SHP77 (cell line): ENCODE measurements around the gene AGBL5.

Experiments
- DNase-seq, 2 experiments: peaks; one replicate each; lab custom pipeline; 2025; lab: John Stamatoyannopoulos, UW

The AGBL5 gene

DNA sequence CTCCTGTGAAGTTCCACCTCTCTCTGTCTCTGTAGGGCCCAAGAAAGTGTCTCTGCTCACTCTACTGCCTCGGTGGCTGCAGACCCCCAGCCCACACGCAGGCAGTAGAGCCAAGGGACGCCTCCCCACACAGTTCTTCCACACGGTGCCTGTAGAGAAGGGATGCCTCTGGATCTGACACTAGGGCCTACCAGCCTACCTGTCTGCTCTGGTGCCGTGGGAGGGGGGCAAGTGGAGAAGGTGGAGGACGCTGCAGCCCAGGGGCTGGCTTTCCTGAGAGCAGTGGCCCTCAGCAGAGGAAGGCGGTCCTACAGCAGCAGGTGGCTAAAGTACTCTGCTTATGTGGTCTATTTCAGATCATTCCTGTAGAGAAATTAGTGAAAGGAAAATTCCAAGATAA is 27.7 kb upstream of the AGBL5 start:
- no peak for DNase-seq

DNA sequence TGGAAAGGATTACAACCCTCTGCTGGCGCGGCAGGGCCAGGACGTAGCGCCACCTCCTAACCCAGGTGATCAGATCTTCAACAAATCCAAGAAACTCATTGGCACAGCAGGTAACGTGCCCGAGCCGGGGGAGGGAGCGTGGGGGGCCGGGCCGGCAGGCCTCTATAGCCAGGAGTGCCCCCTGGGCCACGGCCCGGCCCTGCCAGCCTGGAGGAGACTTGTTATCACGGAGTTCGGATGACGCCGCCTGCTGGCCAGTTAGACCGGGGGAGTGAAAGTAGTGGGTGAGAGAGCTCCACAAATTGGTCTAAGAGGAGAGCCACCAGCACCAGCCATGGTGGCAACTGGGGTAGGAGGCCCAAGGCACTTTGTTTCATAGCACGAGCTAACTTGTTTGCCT is 27.3 kb upstream of the AGBL5 start:
- DNase-seq = no peak

DNA sequence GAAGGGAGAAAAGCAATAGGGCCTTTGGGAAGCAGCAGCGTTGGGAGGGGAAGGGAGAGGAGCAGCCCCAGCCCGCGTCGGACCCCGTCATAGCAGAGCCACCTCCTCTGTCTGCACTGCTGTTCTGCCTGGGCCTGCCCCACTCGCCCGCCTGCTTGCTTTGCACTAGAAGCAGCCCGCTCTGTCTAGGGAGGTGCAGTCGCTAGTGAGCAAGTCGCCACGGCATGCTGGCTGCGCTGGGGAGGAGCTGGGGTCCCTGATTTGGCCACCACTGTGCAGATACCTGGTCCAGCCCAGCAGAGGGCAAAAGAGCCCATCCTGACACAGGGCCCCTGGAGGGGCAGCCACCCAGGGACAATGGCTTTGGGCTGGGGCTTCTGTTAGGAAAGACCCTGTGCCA is 26.7 kb upstream of the AGBL5 start:
- no peak for DNase-seq

DNA sequence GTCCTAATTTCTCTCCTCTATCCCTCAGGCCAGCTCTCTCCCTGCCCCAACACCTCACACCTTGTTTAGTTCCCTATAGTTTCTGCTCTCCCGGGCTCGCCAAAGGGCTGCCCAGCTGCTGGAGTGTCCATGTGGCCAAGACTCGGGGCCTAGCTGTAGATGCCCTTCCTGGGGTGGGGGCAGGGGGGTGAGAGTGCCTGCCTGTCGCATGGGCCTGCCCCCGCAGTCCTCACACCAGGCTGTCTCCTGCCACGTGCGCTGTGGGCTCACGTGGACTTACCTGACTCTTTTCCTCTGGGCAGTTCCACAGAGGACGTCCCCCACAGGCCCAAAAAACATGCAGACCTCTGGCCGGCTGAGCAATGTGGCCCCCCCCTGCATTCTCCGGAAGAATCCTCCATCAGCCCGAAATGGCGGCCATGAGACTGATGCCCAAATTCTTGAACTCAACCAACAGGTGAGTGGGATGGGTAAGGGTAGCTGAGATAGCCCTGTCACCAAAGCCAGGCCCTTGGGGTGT is 26.1 kb upstream of the AGBL5 start:
- DNase-seq = no peak

DNA sequence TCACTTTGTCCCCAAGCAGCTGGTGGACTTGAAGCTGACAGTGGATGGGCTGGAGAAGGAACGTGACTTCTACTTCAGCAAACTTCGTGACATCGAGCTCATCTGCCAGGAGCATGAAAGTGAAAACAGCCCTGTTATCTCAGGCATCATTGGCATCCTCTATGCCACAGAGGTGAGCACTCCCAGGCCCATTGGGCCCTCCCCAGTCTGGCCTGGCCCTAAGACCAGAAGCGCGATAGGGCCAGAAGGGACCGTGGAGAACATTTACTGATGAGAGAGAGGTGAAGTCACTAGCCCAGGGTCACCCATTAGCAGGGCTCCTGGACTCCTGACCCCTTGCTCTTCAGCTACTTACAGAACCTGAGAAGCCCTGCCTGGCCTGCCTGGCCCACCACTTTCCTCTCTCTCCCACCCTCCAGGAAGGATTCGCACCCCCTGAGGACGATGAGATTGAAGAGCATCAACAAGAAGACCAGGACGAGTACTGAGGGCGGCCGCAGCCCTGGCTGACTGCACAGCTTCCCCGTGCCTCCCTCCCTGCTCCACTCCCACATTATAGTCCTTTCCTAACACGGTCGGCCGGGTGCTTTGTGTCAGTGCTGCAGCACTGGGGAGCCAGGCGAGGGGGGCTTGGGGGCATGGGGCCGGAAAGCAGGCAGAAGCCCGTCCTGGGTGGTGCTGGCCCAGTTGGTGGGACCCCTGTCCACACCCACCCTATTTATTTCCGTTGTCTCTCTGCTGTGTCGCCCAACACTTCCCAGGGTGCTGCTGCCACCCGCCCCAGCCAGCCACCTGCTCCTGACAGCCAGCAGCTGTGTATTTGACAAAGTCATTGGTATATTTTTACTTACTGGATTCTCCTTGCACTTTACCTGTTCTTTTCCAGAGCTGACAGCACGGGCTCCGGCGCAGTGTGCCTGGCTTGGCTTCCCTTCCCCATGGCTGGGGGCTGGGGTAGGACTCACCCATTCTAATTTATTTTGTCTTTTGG is 25.3 kb upstream of the AGBL5 start:
- DNase-seq = no peak

DNA sequence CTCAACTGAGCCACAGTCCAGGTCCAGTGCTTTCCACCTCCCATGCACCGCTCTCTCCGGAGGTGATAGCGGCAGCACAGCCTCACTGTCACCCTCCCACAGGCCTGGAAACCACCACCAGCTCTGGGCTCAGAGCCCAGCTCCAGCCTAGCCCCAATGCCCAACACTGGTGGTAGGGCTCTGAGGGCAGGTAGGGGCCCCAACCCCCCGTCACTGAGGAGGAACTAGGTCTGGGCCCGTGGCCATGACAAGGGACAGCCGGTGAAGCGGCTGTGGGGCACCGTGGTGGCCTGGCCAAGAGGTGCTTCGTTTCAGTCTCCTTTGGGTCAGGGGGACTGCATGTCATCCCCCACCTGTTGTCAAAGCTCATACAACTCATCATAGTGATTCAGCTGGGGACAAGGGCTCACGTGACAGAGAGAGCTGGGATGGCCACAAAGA is 24.2 kb upstream of the AGBL5 start:
- DNase-seq = no peak

DNA sequence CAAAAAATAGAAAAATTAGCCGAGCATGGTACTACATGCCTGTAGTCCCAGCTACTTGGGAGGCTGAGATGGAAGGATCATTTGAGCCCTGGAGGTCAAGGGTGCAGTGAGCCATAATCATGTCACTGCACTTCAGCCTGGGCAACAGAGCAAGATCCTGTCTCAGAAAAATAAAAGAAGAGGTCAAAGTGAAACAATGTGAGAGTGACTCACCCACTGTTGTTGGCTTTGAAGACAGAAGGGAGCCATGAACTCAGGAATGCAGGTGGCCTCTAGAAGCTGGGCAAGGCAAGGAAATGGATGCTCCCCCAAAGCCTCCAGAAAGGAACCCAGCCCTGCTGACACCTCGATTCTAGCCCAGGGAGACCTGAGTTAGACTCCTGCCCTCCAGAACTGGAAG is 22.4 kb upstream of the AGBL5 start:
- DNase-seq = no peak

DNA sequence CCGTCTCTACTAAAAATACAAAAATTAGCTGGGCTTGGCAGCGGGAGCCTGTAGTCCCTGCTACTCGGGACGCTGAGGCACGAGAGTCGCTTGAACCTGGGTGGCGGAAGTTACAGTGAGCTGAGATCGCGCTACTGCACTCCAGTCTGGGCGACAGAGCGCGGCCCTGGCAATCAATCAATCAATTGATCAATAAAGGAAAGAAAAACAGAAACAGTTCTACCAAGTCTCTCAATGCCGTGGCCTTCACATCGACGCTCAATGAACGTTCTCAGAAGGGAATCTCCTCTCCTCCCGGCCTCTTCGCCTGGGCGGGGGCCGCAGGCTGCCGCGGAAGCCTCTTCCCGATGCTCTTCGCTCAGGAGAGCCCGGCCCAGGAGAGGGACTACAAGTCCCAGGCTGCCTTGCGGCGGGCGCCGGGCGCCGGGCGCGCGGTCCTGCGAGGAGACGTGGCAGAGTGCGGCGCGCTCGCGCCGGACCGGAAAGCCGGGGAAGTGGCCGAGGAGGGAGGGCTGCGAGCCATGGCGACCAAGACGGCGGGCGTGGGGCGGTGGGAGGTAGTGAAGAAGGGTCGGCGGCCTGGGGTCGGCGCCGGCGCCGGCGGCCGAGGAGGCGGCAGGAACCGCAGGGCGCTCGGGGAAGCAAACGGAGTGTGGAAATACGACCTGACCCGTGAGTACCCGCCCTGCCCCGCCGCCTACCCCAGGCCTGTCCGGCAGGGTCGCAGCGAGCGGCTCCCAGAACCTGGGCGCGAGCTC is 18.8 kb upstream of the AGBL5 start, which contains the start of gene TMEM214:
Gene TMEM214, plus strand, starts transcription at position 471 of the 758 bp plus-strand sequence. Its CDS starts 51 bp downstream, at position 522.
- peak; percentile 78 to 88 for DNase-seq

DNA sequence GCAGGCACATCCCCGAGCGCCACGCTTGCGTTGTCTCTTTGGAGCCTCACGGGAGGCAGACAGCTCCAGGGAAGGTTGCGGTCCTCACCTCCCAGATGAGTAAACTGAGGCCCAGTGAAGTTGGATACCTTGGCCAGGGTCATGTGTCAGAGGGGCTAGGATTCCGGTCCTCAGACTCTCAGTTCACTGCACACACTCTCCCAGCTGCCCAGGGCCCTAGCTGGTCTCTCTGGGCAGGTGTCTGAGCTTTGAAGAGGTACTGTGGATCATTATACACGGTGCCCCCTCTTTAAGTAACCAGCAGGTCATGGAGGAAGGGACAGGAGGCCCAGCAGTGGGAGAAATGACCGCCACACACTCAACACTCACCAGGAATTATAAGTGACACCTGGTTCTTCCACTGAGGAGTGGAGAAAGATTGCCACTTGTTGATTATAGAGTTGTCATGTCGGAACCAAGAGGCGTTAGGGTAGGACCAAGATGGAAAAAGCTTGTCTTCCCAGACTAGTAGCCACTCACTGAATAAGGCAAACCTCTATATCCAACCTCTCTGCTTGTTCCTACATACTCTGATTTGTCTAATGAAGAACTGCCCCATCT is 18.1 kb upstream of the AGBL5 start:
- no peak for DNase-seq

DNA sequence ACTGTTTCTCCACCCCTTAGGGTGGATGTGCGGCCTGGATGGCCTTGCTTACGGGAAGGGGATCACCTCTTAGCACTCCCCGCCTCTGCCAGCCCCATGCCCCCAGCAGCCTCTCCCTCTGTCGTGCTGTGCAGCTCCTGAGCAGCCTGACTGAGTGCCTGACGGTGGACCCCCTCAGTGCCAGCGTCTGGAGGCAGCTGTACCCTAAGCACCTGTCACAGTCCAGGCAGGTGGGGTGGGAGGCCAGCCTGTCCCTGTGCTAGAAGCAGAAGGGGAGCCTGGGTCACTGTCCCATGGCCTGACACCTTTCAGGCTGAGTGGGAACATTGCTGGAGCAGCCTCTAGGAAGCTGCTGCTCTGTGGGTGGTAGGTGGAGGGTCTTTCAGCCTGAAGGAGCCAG is 13.5 kb upstream of the AGBL5 start:
- no peak for DNase-seq

DNA sequence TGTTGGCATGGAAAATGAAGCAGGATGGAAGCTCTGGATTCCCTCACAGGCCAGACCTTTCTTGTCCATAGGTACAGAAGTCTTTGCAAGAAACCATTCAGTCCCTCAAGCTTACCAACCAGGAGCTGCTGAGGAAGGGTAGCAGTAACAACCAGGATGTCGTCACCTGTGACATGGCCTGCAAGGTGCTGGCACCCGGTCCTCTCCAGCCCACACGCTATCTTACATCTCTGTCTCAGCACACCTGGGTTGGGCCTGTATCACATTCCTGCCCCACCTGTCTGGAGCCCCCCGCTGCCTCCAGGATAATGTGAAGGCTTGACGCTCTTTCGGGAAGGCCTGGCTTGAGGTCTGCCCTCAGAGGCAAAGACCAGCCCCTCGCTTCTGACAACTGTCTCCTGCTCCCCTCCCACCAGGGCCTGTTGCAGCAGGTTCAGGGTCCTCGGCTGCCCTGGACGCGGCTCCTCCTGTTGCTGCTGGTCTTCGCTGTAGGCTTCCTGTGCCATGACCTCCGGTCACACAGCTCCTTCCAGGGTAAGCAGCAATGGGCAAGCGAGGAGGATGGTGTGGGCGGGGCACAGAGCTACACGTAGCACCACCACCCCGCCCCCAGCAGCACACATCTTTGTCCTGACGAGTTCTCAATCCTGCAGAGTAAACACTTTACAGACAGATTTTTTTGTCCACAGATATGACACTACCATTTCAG is 12.7 kb upstream of the AGBL5 start:
- no peak for DNase-seq

DNA sequence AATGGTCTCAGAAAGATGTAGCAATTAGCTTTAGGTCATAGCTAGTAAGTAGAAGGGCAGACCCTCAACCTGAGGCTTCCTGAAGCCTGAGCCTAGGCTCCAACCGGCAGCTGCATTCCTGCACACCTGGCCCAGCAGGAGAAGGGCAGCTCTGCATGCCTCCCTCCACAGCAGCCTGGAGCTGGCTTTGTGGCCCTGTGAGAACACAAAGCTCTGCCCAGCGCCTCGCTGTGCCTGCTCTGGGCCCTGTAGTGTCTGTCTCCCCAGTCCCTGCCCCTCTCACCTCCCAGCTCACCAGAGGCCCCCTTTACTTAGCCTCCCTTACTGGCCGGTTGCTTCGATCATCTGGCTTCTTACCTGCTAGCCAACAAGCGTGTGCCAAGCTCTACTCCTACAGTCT is 12.0 kb upstream of the AGBL5 start:
- no peak for DNase-seq

DNA sequence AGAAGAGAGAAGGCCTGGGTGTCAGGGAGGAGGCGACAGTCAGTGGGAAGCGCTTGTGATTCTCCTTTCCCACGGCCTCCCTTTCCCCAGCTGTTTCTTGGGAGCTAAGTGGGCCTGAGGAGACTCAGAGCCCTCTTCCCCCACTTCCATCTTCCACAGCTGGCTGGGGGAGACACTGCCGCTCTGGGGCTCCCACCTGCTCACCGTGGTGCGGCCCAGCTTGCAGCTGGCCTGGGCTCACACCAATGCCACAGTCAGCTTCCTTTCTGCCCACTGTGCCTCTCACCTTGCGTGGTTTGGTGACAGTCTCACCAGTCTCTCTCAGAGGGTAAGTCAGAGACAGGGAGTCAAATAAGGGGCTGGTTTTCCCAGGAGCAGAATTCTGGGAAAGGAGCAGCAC is 11.6 kb upstream of the AGBL5 start:
- DNase-seq = no peak

DNA sequence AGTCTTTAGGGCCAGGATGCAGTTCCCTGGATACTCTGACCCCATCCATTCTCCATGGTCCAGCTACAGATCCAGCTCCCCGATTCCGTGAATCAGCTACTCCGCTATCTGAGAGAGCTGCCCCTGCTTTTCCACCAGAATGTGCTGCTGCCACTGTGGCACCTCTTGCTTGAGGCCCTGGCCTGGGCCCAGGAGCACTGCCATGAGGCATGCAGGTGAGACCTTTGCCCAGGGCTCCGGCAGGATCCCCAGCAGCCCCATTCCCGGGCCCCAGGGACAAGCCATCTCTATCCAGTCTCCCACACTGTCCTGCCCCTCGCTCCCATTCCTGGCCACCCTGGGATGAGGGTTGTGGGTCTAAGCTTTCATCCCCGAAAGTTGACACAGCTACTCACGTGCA is 11.2 kb upstream of the AGBL5 start:
- DNase-seq = no peak

DNA sequence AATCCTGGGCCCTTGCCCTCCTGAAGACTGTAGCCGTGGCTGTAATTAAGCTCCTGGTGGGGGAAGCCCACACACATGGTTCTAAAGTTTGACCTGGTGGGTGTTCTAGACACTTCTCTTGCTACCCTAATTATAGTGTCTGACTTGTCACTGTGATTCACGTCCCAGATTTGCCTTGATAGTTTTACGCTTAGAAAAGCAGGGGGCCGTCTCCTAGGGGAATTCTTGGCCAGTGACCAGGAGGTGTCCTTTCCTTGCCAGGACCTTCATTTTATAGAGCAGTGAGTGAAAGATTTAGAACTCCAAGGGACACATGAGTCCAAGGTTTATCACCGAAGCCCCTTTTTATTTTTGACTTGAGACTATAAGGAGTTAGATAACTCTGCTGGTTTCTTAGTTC is 9.7 kb upstream of the AGBL5 start:
- no peak for DNase-seq

DNA sequence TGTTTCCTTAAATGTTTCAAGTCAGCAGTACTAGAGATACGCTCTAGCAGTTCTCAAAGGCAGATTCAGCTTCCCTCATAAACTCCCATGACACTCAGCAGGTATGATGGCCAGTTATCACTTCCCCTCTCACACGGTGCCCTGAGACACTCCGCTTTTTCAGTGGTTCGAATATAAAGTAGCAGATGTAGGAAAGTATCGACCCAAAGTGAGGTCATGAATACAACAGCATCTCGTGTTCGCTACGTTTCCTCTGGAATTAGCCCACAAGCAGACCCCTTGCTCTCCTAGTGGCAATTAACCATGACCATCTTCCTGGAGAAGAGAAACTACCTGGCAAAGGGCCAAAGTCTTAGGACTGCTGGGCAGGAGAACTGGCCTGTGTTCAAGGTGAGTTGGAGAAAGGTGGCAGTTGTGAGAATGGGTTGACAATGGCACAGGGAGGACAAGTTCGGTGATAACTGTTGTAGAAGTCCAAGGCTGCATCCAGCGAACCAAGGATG is 9.3 kb upstream of the AGBL5 start:
- no peak for DNase-seq

DNA sequence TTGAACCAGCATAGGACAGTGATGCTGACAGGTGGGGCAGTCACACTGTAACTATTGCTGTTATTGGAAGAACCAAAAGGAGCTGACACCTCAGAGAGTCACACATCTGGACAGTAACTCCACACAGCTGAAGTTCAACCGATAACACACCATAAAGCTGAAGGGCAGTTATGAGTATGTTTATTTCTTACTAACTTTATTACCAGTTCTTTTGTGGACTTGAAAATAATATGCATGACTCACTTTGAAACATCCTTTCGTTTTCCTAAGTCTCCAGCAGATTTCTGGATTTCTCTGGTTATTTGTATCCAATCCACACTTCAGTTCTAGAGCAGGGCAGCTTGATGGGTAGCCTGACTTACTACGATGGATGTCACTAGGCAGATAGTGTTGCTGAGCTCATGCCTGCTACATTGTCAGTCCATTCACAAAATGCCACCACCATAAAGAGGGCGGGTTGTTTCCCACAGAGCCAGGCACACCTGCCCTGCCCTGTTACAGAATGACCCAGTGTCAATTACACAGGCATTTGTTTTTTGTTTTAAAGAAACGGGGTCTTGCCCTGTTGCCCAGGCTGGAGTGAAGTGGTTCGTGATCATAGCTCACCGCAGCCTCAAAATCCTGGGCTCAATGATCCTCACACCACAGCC is 8.4 kb upstream of the AGBL5 start:
- DNase-seq = no peak

DNA sequence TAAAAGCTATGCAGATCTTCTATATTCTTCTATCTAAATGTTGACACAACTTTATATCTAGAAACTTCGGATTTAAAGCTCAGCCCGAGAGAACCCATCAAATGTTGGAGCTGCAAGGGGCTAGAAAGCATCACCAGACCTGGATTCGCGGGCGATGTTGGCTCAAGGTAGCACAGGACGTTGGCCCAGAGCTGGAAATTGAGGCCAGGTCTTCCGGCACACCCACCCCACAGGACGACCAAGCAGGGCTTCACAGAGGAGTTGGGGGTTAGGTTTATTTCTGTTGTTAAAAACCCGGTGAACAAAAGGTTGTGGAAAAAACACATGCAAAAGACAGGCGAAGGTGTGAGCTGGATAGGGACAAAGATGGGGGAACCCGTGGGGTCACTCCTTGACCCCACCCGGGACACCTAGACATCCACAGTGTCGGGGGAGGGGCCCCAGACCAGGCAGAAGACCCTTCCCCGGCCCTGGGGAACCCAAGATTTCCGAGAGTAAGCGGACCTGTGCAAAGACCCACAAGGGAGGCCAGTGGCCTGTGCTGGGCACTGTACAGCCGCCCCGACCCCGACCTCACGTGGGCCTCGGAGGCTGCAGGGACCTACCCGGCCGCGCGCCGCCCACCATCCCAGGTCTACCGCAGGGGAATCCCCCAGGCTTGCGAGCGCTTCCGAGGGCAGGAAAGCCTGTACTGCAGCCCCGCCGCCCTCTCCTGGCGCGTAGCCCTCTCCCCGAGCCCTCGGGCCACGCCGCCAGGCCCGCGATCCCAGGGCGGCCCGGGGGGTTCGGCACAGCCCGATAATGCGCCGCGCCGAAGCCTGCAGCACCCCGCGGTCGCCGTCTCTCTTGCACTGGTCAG is 1.8 kb upstream of the AGBL5 start:
- peak in 1 of 2 experiments; percentile 71 for DNase-seq

DNA sequence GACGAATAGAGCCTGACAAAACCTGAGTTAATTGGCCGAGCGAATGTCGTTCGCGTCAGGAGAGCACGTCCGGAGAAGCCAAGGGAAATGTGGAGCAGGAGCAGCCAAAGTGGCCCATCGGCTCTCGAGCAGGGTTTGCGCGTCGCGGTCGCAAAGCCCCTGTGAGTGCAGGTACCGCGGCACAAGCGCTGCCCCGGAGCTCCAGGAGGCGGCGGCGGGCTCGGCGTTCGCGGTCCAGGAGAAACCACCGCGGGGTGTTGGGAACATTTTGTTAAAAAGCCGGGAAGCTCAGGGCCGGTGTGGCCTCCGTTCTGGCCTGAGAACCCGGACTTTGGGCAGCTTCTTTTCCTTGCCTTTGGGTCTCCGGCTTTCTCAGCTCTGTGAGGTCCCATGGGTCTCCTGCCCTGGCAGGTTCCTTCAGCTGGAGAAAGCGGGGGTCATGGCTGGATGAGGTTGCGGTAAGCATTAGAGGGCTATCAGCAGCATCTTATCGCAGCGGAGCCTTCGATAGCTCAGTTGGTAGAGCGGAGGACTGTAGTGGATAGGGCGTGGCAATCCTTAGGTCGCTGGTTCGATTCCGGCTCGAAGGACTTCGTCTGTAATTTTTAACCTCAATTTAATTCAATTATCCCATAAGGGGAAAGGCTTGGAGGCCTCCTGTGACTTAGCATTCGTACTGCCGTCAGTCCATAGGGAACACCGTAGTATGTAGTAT is 1.0 kb upstream of the AGBL5 start:
- peak; percentile 85 to 90 for DNase-seq
